PC-9 (cell line): ENCODE results near the gene APC.

Experiments used
- EZH2 ChIP-seq: fragments of 200-600 bp; sonication (generic); IDR thresholded peaks from 2 replicates; pipeline ENCODE4 v1.8.0; 2017; ENCODE audit warnings: antibody characterized with exemption, low read depth
- TF ChIP-seq, protein P1 (sequence below): fragments of 200-600 bp; sonication (generic); conservative IDR thresholded peaks from 2 replicates; pipeline ENCODE4 v1.6.1; 2017; ENCODE audit warnings: mixed run types, antibody characterized with exemption, mild to moderate bottlenecking, moderate library complexity

- TF ChIP-seq, protein P1, sequence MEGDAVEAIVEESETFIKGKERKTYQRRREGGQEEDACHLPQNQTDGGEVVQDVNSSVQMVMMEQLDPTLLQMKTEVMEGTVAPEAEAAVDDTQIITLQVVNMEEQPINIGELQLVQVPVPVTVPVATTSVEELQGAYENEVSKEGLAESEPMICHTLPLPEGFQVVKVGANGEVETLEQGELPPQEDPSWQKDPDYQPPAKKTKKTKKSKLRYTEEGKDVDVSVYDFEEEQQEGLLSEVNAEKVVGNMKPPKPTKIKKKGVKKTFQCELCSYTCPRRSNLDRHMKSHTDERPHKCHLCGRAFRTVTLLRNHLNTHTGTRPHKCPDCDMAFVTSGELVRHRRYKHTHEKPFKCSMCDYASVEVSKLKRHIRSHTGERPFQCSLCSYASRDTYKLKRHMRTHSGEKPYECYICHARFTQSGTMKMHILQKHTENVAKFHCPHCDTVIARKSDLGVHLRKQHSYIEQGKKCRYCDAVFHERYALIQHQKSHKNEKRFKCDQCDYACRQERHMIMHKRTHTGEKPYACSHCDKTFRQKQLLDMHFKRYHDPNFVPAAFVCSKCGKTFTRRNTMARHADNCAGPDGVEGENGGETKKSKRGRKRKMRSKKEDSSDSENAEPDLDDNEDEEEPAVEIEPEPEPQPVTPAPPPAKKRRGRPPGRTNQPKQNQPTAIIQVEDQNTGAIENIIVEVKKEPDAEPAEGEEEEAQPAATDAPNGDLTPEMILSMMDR, result no peak
- no peak for TF ChIP-seq EZH2
Measured at GRCh38 chr5:112820246-112820645, 82.6 kb downstream of the APC start.
